PC-3 (cell line): Measurements from ENCODE around the gene TMEM63B. TPM values are rescaled to one million over a fixed set of nuclear protein-coding genes. Genes with fewer than 3 reads are reported as not detected.

Source experiments
- ATAC-seq: fragments of 200-7000 bp; cut with Tn5 transposase; 2 replicates; pipeline ENCODE4 v1.9.1; 2020; ENCODE audit warnings: mild to moderate bottlenecking, moderate library complexity
- BruUV-seq: library from RNA; stranded (reverse); fragments of 400-500 nt; replicated peaks from 2 replicates; lab custom pipeline; 2021; lab: Mats Ljungman, UMichigan
- CTCF ChIA-PET: fragments of 300-600 bp; sonication (Branson Sonifier 250); formaldehyde crosslinking; loops from one replicate; lab custom pipeline; 2022; ENCODE audit warnings: antibody characterized with exemption; lab: Charles Lee
- POLR2A ChIA-PET: fragments of 300-600 bp; sonication (Branson Sonifier 250); formaldehyde crosslinking; loops from one replicate; lab custom pipeline; 2022; ENCODE audit warnings: antibody characterized with exemption; ENCODE audit not compliant: unreplicated experiment; lab: Charles Lee
- DNase-seq: peaks from one replicate; pipeline ENCODE4 v3.0.0-alpha.2; 2015
- H2AFZ ChIP-seq: fragments of 300-600 bp; sonication (generic); 2 replicates; pipeline ENCODE4 v1.6.0; 2016; ENCODE audit warnings: antibody characterized with exemption, low read length
- H3F3A ChIP-seq: fragments of 300-600 bp; sonication (generic); one replicate; pipeline ENCODE4 v1.6.0; 2017; ENCODE audit warnings: antibody characterized with exemption, low read length, control low read depth, mild to moderate bottlenecking; ENCODE audit not compliant: unreplicated experiment
- H3K27ac ChIP-seq: fragments of 300-600 bp; sonication (generic); 2 replicates; pipeline ENCODE4 v1.5.1; 2016; ENCODE audit warnings: mild to moderate bottlenecking, low read length
- H3K27me3 ChIP-seq: fragments of 300-600 bp; sonication (generic); 2 replicates; pipeline ENCODE4 v1.6.1; 2016; ENCODE audit warnings: low read length, mixed read lengths
- H3K36me3 ChIP-seq: fragments of 300-600 bp; sonication (generic); 2 replicates; pipeline ENCODE4 v1.6.1; 2016; ENCODE audit warnings: low read depth, mixed run types, low read length, mixed read lengths
- H3K4me1 ChIP-seq: fragments of 300-600 bp; sonication (generic); 2 replicates; pipeline ENCODE4 v1.5.1; 2016; ENCODE audit warnings: low read length; ENCODE audit not compliant: insufficient read depth
- H3K4me2 ChIP-seq: fragments of 300-600 bp; sonication (generic); 2 replicates; pipeline ENCODE4 v1.6.0; 2016; ENCODE audit warnings: low read length
- H3K4me3 ChIP-seq: fragments of 300-600 bp; sonication (generic); 2 replicates; pipeline ENCODE4 v1.5.1; 2016; ENCODE audit warnings: mild to moderate bottlenecking, low read length, mixed read lengths
- H3K79me2 ChIP-seq: fragments of 300-600 bp; sonication (generic); 2 replicates; pipeline ENCODE4 v1.6.1; 2017; ENCODE audit warnings: low read length, mixed read lengths
- H3K9ac ChIP-seq: fragments of 300-600 bp; sonication (generic); 2 replicates; pipeline ENCODE4 v1.6.0; 2016; ENCODE audit warnings: mild to moderate bottlenecking, low read length
- H3K9me2 ChIP-seq: fragments of 300-600 bp; sonication (generic); replicated peaks from 2 replicates; pipeline ENCODE4 v1.6.1; 2016; ENCODE audit warnings: mixed run types, low read length, mixed read lengths
- H3K9me3 ChIP-seq: fragments of 300-600 bp; sonication (generic); 2 replicates; pipeline ENCODE4 v1.6.1; 2016; ENCODE audit warnings: low read length, mixed read lengths
- H4K20me1 ChIP-seq: fragments of 300-600 bp; sonication (generic); 2 replicates; pipeline ENCODE4 v1.6.1; 2016; ENCODE audit warnings: low read length, mixed read lengths
- EZH2 ChIP-seq: fragments of 300-600 bp; sonication (generic); IDR thresholded peaks from one replicate; pipeline ENCODE4 v1.6.1; 2017; ENCODE audit warnings: antibody characterized with exemption, mild to moderate bottlenecking, low read length; ENCODE audit not compliant: unreplicated experiment
- EZH2phosphoT487 ChIP-seq: fragments of 300-600 bp; sonication (generic); IDR thresholded peaks from 2 replicates; pipeline ENCODE4 v1.6.1; 2018; ENCODE audit warnings: mild to moderate bottlenecking, antibody characterized with exemption, low read length, borderline replicate concordance
- intact Hi-C: fragments of 100-400 bp; cut with micrococcal nuclease; formaldehyde crosslinking; loops from 2 replicates; pipeline ENCODE4 v1.9.0; 2023
- total RNA-seq: library from RNA; depleted of rRNA; stranded (reverse); fragments of >200 nt; gene quantifications from 2 replicates; pipeline ENCODE4 v1.2.3, GENCODE V29; 2014
- TF ChIP-seq, protein P1 (sequence below): fragments of 300-600 bp; sonication (generic); conservative IDR thresholded peaks from 2 replicates; pipeline ENCODE4 v1.5.1; 2017; ENCODE audit warnings: antibody characterized with exemption, low read depth, mild to moderate bottlenecking, low read length

The TMEM63B gene
- total RNA-seq, 1 experiment from 2014 or later: 23.6 TPM

DNA sequence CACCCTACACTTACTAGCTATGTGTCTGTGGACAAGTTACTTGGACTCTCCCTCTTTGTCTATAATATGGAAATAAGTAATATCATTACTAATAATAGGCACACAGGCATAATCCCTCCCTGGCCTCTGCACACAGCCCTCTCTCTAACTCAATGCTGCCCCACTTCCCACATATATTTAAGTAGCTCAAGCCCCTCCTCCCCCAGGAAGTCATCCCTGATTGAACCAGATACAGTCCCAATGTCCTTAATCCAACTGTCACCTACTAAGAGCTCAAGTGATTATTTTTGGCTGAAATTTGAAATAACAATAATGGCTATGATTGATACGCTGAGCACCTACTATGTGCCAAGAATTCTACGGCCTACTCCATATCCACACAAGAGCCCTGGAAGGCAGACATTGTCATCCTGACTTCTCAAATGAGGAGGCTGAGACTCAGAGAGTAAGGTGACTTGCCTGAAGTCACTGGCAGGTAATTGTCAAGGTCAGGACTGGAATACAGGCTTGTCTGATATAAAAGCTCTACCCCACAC lies 29.5 kb upstream of the TMEM63B start:
- peaks cover 7% of the 10 kb centered on the region; the same call in 1 of the 2 replicates for H4K20me1 ChIP-seq
- H3K9ac ChIP-seq: no peak overlapping the region
- H3K9me2 ChIP-seq: no peaks in the 10 kb centered on the region
- H3K9me3 ChIP-seq: no peaks in the 10 kb centered on the region
- DNase-seq: no peak
- intact Hi-C loops: loop anchor here (2.0 to 5.0 kb wide), 2 partner anchors 139 to 241 kb away; no protein-coding TSS in a partner anchor
- no peak overlapping the region for H3K27ac ChIP-seq
- H3K27me3 ChIP-seq: no peaks in the 10 kb centered on the region
- no peaks in the 10 kb centered on the region for H3K79me2 ChIP-seq
- no peak overlapping the region for H2AFZ ChIP-seq
- no peaks in the 10 kb centered on the region for H3F3A ChIP-seq
- TF ChIP-seq, protein P1, sequence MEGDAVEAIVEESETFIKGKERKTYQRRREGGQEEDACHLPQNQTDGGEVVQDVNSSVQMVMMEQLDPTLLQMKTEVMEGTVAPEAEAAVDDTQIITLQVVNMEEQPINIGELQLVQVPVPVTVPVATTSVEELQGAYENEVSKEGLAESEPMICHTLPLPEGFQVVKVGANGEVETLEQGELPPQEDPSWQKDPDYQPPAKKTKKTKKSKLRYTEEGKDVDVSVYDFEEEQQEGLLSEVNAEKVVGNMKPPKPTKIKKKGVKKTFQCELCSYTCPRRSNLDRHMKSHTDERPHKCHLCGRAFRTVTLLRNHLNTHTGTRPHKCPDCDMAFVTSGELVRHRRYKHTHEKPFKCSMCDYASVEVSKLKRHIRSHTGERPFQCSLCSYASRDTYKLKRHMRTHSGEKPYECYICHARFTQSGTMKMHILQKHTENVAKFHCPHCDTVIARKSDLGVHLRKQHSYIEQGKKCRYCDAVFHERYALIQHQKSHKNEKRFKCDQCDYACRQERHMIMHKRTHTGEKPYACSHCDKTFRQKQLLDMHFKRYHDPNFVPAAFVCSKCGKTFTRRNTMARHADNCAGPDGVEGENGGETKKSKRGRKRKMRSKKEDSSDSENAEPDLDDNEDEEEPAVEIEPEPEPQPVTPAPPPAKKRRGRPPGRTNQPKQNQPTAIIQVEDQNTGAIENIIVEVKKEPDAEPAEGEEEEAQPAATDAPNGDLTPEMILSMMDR: no peak
- no peak for TF ChIP-seq EZH2
- no peak for TF ChIP-seq EZH2phosphoT487
- ATAC-seq: no peak
- H3K4me3 ChIP-seq: no peak overlapping the region
- ChIA-PET CTCF (no interaction called here), POLR2A (interaction anchor here (0.6 to 0.7 kb wide), 2 partner anchors 27 to 28 kb away, joined by 3 to 5 read pairs; no protein-coding TSS in a partner anchor)
- BruUV-seq: no TSS peak
- no peak overlapping the region for H3K4me2 ChIP-seq
- H3K36me3 ChIP-seq: peaks cover 5% of the 10 kb centered on the region; the same call in 1 of the 2 replicates
- no peaks in the 10 kb centered on the region for H3K4me1 ChIP-seq

DNA sequence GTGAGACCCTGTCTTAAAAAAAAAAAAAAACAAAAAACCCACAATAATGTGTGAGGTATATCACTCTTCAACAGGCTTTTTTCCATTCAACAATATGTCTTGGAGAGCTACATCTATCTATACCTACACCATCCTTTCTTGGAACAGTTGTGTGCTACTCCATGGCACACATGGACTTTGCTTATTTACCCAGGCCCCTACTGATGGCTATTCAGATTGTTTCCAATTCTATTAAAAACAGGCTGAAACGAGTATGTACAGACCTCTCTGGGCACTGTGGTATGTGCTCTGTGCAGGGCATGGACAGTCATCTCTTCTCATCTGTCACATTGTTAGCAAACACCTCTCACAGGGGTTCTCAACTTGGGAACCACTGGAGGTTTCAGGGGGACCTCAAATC lies 28.2 kb upstream of the TMEM63B start:
- ChIA-PET POLR2A (no interaction called here), CTCF (no interaction called here)
- Histone ChIP-seq H3K27me3 (no peaks in the 10 kb centered on the region), H3K4me1 (no peaks in the 10 kb centered on the region), H4K20me1 (peaks cover 7% of the 10 kb centered on the region; the same call in 1 of the 2 replicates), H2AFZ (no peak overlapping the region), H3K4me3 (no peak overlapping the region), H3K79me2 (no peaks in the 10 kb centered on the region), H3F3A (no peaks in the 10 kb centered on the region), H3K9me2 (no peaks in the 10 kb centered on the region), H3K4me2 (no peak overlapping the region), H3K9ac (no peak overlapping the region), H3K36me3 (peaks cover 13% of the 10 kb centered on the region; the same call in 1 of the 2 replicates), H3K27ac (no peak overlapping the region), H3K9me3 (no peaks in the 10 kb centered on the region)
- TF ChIP-seq EZH2 (no peak), EZH2phosphoT487 (no peak)
- TF ChIP-seq, protein P1: no peak
- no peak for DNase-seq
- intact Hi-C loops: loop anchor here (5.0 kb wide), 1 partner anchor 138 kb away; no protein-coding TSS in a partner anchor
- BruUV-seq: no TSS peak
- ATAC-seq: no peak

DNA sequence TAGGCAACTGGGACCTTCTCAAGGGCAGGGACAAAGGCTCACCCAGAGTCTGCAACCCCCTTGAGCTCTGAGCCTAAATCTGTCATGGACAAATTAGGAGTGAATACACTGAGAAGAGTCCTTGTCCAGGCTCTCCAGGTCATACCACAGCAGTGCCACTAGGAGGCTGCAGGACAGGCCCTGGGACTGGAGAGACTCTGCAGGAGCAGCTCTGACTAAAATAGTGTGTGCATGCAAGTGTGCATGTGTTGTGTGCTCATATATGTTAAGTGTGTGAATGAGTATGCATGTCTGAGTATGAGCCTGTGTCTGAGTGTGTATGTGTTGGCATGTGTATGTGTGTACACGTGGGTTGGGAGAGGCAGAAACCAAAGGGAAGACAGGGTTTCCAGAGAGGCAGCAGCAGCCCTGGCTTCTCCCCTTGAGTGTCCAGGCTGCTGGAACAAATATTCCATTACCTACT lies 27.2 kb upstream of the TMEM63B start:
- H3K9me2 ChIP-seq: no peaks in the 10 kb centered on the region
- ATAC-seq: peak; percentile 87
- POLR2A ChIA-PET: no interaction called here
- no peak overlapping the region for H3K4me2 ChIP-seq
- H3F3A ChIP-seq: no peaks in the 10 kb centered on the region
- H2AFZ ChIP-seq: no peak overlapping the region
- H4K20me1 ChIP-seq: peaks cover 16% of the 10 kb centered on the region; the same call in 1 of the 2 replicates
- no peaks in the 10 kb centered on the region for H3K4me1 ChIP-seq
- BruUV-seq: no TSS peak
- no peaks in the 10 kb centered on the region for H3K27me3 ChIP-seq
- CTCF ChIA-PET: interaction anchor here (1.1 kb wide), 1 partner anchor 16 kb away, joined by 9 read pairs; no protein-coding TSS in a partner anchor
- DNase-seq: peak; percentile 67
- H3K9me3 ChIP-seq: no peaks in the 10 kb centered on the region
- H3K27ac ChIP-seq: no peak overlapping the region
- no peak for TF ChIP-seq EZH2
- TF ChIP-seq, protein P1: peak; percentile 83
- H3K9ac ChIP-seq: no peak overlapping the region
- H3K4me3 ChIP-seq: no peak overlapping the region
- intact Hi-C loops: loop anchor here (1.0 kb wide), 1 partner anchor 51 kb away; no protein-coding TSS in a partner anchor
- 0 out of 2 replicates have a peak, but pooled peaks cover 4% of the 10 kb centered on the region for H3K79me2 ChIP-seq
- H3K36me3 ChIP-seq: peaks cover 22% of the 10 kb centered on the region; the same call in 1 of the 2 replicates
